GM18951 (cell line): ENCODE results near the gene SAFB.

Experiments
- POLR2A ChIP-seq: IDR thresholded peaks from 4 replicates; pipeline ENCODE4 v1.6.1; 2011; ENCODE audit warnings: mild to moderate bottlenecking; ENCODE audit not compliant: insufficient read length, insufficient read depth; ENCODE audit errors: extremely low read depth
- in situ Hi-C: fragments of 300-500 bp; cut with MboI; formaldehyde crosslinking; loops from one replicate; pipeline ENCODE4 v1.12.0; 2022; ENCODE audit warnings: low sequenced_read_pairs, mixed read lengths, inconsistent platforms; ENCODE audit not compliant: unreplicated experiment

SAFB gene

GRCh38 chr19:5645409-5645808, 22.5 kb downstream of the SAFB start:
- in situ Hi-C loops: no loop called here
- TF ChIP-seq POLR2A: no peak

DNA sequence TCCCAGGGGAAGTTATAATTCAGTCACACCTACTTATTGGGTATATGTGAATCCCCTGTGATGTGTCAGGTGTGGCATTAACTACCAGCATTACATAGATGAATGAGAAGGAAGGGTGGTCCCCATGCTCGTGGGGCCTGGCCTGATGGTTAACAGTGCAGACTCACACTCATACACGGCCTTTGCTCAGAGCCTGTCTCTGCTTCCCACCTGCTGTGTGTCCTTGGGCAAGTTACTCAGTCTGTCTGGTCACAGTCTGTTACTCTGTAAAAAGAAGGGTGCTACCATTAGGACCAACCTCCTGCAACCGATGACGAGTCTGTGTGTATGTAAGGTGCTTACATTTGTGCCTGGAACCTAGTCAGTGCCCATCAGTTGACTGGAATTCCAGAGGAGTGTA, 23.8 kb downstream of the SAFB start:
- in situ Hi-C loops: no loop called here
- TF ChIP-seq POLR2A: no peak

DNA sequence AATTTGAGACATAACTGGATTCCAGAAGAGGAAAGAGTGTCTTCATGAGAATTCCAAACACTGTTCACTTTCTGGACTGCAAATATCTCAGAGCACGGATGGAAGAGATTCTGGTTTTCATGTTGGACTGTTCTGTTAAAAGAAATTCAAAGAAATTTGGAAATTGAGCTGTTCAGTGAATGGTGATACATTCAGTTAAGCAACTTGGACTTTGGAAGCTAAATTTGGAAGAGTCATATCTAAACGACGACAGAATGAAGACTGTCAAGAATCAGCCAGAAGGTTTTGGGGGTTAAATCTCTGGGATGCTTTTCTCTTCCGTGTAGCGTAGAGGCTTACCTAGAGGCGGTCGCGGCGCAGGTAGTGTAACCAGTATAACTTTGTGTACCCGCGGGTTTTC, 25.6 kb downstream of the SAFB start:
- TF ChIP-seq POLR2A: no peak
- in situ Hi-C loops: no loop called here

- in situ Hi-C loops: no loop called here
Measured at GRCh38 chr19:5651361-5651760, 28.5 kb downstream of the SAFB start.

DNA sequence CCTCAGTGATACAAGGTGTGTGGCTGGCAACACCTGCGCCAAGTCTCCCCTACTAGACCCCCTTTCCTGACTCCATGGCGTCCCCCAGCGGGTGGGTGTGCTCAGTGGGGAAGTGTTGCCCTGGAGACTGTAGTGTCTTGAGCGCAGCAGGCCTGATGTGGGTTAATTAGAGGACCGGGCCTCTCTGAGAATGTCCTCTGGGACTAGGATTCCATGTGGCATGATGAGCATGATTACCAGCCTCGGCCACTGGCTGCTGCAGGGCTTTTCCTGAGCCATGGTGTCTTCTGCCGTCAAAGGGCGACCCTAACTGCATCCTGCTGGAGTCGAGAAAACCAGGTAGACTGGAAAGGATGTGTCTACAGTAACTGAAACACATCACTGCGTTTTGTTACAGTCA, 29.4 kb downstream of the SAFB start:
- no peak for TF ChIP-seq POLR2A

More at GRCh38 chr19:5651361-5651760, 28.5 kb downstream of the SAFB start:
- no peak for TF ChIP-seq POLR2A

DNA sequence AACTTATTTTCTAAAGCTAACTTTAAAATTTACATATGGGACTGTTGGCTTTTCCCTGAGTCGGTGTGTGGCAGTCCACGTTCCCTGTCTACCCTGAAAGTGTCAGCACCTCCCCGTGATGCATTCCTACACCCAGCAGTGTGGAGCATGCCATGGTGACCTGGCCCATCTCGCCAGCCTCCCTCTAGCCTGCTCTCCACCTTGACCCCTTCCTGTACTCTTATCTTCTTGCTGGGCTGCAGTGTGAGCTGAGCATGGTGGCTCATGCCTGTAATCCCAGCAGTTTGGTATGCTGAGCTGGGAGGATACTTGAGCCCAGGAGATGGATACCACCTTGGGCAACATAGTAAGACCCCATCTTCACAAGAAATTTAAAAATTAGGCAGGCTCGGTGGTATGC, 32.0 kb downstream of the SAFB start:
- TF ChIP-seq POLR2A: no peak
- in situ Hi-C loops: no loop called here

More for the DNA sequence above, 29.4 kb downstream of the SAFB start:
- in situ Hi-C loops: no loop called here

DNA sequence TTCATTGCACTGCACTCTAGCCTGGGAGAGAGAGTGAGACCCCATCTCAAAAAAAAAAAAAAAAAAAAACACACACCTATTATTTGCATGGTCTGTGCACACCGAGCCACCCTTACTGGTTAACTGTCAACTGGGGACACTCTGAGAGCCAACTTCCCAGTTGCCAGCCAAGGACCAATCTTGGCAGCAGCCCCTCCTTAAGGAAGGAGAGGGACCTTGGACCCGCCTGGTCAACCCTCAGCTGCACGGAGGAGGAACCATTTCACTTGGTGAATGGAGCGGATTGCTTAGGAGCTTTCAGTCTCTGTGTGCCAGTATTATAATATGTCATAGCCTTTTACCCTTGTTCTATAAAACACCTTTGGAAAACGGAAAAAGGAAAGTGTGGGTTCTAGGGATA, 32.5 kb downstream of the SAFB start:
- in situ Hi-C loops: no loop called here
- no peak for TF ChIP-seq POLR2A

GRCh38 chr19:5661483-5661882, 38.6 kb downstream of the SAFB start:
- in situ Hi-C loops: no loop called here

GRCh38 chr19:5663904-5664303, 41.0 kb downstream of the SAFB start:
- TF ChIP-seq POLR2A: no peak
- in situ Hi-C loops: no loop called here

More at GRCh38 chr19:5661483-5661882, 38.6 kb downstream of the SAFB start:
- TF ChIP-seq POLR2A: no peak

- in situ Hi-C loops: no loop called here
- TF ChIP-seq POLR2A: no peak
Measured at GRCh38 chr19:5664515-5664914, 41.6 kb downstream of the SAFB start.

- in situ Hi-C loops: no loop called here
- no peak for TF ChIP-seq POLR2A
Measured at GRCh38 chr19:5665781-5666513, 43.1 kb downstream of the SAFB start.

GRCh38 chr19:5666921-5667610, 44.2 kb downstream of the SAFB start:
- no peak for TF ChIP-seq POLR2A

DNA sequence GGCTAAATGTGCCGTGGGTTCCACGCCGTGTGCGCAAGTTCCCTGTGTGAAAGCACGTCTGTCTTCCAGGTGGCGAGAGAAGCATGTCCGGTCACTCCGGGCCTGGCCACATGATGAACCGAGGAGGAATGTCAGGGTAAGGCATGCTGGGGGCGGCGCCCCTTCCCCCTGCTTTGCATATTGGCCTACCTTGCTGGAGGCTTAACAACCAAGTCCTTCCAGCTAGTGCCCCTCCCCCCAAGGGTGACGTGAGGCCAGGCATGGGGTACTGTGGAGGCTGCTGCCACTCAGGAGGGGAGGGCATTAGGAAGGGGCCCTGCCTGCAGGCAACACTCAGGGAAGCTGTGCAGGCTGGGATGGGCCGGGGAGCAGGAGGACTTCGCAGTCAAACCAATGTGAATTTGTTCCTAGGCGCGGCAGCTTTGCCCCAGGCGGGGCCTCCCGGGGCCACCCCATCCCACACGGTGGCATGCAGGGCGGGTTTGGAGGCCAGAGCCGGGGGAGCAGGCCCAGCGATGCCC, 44.9 kb downstream of the SAFB start:
- in situ Hi-C loops: no loop called here
- no peak for TF ChIP-seq POLR2A

More at GRCh38 chr19:5666921-5667610, 44.2 kb downstream of the SAFB start:
- in situ Hi-C loops: no loop called here

DNA sequence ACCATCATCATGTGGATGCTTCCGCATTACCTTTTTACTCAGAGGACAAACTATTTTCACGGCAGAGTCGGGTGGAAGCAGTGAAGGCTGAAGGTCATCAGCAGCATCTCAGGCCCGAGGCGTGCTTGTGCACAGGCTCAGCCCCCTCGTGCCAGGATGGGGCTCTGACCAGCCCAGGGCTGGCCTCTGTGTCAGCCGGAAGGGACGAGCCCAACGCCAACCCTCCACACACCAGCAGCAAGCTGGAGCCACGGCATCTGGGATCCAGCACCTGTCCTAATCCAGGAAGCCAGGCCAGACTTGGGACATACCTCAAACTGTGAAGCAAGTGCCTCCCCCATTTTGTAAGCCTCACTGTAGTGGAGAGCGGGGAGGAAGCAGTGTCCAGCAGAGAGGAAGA, 46.3 kb downstream of the SAFB start:
- in situ Hi-C loops: no loop called here
- no peak for TF ChIP-seq POLR2A
